ENCODE results near the gene GTF3C1.

Gene GTF3C1

DNA sequence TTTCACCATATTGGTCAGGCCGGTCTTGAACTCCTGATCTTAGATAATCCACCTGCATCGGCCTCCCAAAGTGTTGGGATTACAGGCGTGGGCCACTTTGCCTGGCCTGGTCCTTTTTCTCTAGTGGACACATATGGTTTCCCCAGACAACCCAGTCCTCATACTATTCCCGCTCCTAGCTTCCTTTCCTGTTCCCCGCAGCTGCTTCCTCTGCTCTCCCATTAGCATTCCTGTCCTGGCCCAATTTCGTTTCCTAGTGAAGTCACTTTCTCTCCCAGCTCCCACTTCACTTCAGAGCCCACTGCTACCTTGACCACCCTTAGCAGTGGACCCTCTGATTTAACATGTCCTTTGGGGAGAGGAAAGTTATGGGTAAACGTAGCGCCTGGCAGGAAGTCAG, 11.5 kb upstream of the GTF3C1 start:
- no peak for DNase-seq (ENCODE audit: low read depth in 4 of 4, low spot score in 1 of 4)

DNA sequence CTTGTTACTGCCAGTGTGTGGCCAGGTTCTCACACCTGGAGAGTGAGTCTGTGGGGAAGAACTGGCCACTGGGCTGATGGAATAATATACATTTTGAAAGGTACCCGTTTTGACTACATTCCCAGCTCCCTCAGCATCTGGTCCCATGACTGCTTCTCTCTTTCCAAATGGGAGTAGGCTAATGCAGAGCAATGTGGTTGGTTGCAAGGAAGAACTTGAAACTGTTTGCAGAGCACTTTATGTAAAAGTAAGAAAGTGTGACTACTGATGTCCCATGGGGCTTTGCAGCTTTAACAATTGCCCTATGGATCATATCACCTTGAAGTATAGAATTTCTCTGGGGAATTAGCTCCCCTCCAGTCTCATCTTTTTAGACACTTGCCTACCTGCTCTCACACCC, 9.2 kb upstream of the GTF3C1 start:
- DNase-seq (ENCODE audit: low read depth in 4 of 4, low spot score in 1 of 4) = no peak

DNA sequence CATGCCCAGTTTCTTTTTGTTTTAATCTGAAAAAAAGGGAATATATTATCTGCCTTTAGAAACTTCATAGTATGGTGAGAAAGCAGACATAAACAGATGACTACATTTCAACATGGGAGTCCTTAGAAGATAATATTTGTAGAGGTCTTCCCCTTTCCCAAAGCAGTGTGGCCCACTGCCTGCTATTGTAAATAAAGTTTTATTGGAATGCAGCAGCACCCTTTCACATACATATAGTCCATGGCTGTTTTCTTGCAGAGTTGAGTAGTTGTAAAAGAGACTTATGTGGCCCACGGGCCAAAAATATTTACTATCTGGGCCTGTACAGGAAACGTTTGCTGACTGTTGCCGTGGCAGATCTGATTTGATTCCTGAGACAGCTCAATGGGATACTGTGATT, 8.7 kb upstream of the GTF3C1 start:
- no peak for DNase-seq (ENCODE audit: low read depth in 4 of 4, low spot score in 1 of 4)

- DNase-seq (ENCODE audit: low read depth in 4 of 4, low spot score in 1 of 4) = no peak
Observed at GRCh38 chr16:27556471-27556870, 6.8 kb upstream of the GTF3C1 start.

GRCh38 chr16:27551036-27551435, 1.3 kb upstream of the GTF3C1 start:
- no peak for DNase-seq (ENCODE audit: low read depth in 4 of 4, low spot score in 1 of 4)

DNA sequence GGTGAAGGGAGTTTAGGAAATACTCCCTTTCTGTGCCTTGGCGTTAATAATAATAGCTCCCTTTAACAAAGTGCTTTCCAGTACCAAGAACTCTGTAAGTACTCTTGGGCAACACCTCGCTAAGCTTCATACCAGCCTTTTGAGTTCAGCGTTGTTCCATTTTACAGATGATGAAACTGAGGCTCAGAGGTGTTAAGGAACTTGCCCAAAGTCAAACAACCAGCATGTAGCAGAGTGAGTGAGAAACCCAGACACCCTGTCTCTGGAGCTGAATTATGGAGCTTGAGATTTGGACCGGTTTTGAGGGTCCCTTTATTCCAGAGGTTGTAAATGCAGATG, 838 bp upstream of the GTF3C1 start:
- no peak for DNase-seq (ENCODE audit: low read depth in 4 of 4, low spot score in 1 of 4)

DNA sequence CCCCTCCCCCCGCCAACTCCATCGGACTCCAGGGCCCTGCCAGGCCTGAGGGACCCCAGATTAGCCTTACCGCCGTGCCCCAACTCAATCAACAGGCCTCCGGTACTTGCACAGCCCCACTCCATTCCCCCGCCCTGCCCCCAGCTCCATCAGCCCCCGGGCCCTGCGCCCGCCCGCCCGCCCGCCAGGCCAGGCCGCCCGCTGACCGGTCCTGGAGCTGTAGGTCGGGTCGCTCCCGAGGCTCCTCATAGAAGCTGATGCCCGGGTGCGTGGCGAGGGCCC, 308 bp downstream of the GTF3C1 start:
- no peak for DNase-seq (ENCODE audit: low read depth in 4 of 4, low spot score in 1 of 4)

DNA sequence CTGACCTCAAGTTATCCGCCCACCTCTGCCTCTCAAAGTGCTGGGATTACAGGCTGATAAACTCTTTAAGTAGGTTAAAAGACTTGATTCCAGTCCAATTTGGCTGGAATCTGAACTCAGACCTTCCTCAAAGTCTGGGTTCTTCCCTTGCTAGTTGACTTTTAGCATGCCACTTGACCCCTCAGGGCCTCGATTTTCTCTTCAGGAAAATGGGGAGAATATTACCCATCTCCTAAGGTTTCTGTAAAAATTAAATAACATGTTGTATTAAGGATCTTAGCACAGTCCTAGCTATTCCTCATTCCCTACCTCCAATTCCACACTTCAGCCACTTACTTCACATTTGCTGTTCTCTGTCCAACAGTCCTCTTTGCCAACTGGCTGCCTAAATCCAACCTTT, 1.9 kb downstream of the GTF3C1 start:
- DNase-seq (ENCODE audit: low read depth in 4 of 4, low spot score in 1 of 4) = no peak

DNA sequence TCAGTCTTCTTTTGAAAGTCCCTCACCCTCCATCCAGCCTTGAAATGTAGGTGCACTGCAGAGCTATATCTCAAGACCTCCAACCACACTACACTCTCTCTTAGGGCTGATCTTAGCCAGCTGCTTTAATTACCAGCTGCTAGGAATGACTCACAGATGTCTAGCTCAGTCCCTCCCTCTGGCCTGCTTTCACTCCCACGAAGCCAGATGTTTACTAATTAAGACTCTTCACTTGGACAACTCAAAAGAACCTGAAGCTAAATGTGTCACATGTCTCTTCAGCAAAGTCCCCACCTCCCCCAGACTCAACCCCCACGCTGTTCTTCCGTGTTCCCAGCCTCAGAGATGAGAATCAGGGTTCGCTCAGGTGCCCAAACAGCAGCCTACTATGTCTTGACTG, 2.6 kb downstream of the GTF3C1 start:
- no peak for DNase-seq (ENCODE audit: low read depth in 4 of 4, low spot score in 1 of 4)

DNA sequence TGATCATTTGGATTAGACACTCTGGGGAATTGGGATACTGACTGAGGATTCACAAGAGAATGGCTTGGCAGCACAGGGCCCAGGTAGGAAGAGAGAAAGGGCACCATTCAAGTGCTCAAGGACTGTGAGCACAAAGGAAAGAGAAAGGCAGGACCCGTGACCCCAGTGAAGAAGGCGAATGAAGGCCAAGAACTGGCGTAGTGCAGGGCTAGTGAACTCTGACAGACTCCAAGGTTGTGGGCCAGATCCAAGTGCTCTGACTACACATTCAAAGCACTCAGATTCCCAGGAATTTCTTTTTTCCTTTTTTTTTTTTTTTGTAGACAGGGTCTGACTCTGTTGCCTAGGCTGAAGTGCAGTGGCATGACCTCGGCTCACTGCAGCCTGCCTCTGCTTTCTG, 5.0 kb downstream of the GTF3C1 start:
- no peak for DNase-seq (ENCODE audit: low read depth in 4 of 4, low spot score in 1 of 4)

- DNase-seq (ENCODE audit: low read depth in 4 of 4, low spot score in 1 of 4) = no peak
Observed at GRCh38 chr16:27543801-27544200, 5.9 kb downstream of the GTF3C1 start.

- DNase-seq (ENCODE audit: low read depth in 4 of 4, low spot score in 1 of 4) = no peak
Observed at GRCh38 chr16:27539636-27540035, 10.1 kb downstream of the GTF3C1 start.

DNA sequence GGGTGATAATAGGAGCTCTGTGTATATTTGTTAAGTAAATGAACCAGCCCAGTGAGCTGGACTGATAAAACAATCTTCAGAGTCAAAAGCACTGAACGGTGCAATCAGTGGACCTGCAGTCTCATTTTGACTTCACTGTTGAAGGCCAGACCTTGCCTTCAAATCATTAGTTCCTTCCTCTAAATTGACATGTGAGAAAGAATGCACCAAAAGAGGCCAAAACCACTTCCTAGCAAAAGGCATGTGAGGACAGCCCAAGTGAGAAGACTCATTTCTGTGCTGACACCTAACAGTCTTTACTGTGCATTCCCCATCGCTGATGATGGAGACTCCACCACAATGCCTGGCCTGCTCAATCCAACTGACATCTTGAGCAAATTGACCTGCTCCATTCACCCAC, 10.6 kb downstream of the GTF3C1 start:
- no peak for DNase-seq (ENCODE audit: low read depth in 4 of 4, low spot score in 1 of 4)

DNA sequence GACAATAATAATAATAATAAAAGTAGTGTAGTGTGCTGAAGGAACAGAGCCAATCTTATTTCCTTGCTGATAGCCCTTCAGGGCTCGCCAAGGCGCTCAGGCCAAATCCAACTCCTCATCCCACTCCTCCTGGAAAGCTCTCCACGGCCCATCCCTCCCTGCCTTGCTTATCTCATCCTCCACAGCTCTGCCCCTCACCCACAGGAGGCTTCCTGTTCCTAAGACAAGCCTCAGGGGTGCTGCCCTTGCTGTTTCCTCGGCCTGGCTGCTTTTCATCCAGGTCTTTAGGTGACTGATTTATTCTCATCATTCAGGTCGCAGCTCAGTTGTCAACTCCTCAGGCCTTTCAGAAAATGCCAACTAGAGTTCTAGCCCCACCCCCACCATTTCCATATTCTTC, 11.2 kb downstream of the GTF3C1 start:
- DNase-seq (ENCODE audit: low read depth in 4 of 4, low spot score in 1 of 4) = no peak

- DNase-seq (ENCODE audit: low read depth in 4 of 4, low spot score in 1 of 4) = no peak
Observed at GRCh38 chr16:27534256-27534655, 15.5 kb downstream of the GTF3C1 start.

DNA sequence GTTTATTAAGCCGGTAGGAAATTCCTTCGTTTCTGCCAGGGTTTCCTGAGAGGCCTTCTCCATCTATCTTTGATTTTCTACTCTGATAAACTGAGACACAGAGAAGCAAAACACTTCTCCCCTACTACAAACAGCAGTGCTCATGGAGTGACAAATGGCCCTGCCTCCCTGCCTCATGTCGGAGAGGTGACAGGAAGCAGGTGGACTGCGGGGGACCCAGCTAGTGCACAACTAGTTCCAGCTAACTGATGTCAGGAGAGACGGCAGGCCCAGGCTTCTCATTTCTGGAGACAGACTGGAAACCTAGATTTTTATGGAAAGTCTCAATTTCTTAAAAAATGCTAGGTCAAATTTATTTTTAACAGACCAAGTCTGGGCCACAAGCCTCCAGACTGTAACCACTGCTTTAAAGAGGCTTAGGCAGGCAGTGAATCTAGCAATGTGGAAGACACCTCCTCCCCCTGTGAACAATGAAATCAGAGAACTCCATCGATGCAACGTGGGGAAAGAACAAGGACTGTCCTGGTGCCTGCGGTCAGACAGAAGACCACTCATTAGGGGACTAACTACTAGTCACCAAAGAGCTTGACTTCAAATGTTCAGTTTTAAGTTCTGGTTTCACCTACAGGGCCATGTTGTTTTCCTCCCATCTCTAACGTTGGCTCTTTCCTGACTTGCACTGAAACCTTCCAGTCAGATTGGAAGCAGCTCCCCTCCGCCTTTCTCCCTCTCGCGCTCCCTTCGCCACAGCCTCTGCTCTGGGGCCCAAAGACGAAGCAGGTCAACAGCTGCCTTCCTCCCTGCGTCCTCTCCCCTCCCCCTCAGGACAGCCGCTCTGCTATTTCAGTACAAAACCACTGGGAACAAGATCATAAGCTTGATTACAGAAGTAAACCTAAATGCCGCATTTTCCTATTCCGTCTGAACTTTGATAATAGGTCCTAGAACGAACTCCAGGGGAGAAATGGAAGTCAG, 17.6 kb downstream of the GTF3C1 start:
- no peak for DNase-seq (ENCODE audit: low read depth in 4 of 4, low spot score in 1 of 4)

GRCh38 chr16:27531186-27531585, 18.5 kb downstream of the GTF3C1 start:
- no peak for DNase-seq (ENCODE audit: low read depth in 4 of 4, low spot score in 1 of 4)

DNA sequence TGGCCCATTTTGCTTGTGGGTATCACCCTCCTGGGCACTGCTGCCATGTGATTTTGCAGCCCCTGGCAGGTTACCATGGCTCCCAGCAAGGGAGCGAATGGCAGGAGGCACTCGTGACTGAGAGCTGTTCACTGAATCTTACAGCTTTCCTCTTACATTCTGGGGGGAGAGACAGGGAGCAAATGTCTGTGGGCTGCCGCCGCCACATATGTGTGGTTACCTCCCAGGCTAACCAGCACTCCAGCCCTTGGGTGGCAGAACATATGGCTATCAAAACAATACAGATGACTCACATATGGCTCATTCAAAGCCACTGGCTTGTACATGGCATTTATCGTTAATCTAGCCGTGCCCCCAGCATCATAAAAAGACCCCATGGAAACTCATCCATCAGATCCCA, 19.8 kb downstream of the GTF3C1 start:
- no peak for DNase-seq (ENCODE audit: low read depth in 4 of 4, low spot score in 1 of 4)

GRCh38 chr16:27528294-27528693, 21.4 kb downstream of the GTF3C1 start:
- no peak for DNase-seq (ENCODE audit: low read depth in 4 of 4, low spot score in 1 of 4)

DNA sequence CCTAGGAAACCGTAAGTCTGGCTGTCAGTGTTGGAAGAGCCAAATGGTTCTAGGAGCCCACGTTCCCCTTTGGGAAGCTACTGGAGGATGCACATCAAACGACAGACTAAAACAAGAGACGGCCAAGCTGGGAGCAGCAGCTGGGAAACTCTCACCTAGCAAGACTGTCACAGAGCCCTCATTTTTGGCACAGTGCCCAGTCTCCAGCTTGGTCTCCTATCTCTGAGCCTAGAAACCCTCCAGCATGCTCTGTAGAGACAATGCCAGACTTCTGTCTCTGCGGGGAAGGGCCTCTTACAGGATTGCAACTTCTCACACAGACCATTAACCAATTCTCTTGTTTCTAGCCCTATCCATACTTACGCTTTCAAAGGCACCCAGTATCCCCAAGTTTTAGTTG, 23.5 kb downstream of the GTF3C1 start:
- DNase-seq (ENCODE audit: low read depth in 4 of 4, low spot score in 1 of 4) = no peak

DNA sequence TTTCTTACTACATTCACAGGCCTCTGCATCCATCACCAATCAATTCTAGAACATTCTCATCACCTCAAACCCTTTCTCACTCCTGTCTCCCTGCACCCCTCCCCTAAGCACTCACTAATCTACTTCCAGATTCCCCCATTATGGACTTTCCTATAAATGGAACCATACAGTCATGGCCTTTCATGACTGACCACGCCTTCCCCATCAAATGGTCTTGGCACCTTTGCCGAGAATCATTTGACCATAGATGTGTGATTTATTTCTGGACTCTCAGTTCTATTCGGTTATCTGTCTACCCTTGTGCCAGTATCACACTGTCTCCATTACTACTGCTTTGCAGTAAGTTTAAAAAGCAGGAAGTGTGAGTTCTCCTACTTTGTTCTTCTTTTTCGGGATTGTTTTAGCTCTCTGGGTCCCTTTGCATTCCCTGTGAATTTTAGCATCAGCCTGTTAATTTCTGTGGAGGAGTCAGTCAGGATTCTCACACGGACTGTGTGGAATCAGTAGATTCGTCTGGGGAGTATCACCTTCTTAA, 27.5 kb downstream of the GTF3C1 start:
- DNase-seq (ENCODE audit: low read depth in 4 of 4, low spot score in 1 of 4) = no peak

DNA sequence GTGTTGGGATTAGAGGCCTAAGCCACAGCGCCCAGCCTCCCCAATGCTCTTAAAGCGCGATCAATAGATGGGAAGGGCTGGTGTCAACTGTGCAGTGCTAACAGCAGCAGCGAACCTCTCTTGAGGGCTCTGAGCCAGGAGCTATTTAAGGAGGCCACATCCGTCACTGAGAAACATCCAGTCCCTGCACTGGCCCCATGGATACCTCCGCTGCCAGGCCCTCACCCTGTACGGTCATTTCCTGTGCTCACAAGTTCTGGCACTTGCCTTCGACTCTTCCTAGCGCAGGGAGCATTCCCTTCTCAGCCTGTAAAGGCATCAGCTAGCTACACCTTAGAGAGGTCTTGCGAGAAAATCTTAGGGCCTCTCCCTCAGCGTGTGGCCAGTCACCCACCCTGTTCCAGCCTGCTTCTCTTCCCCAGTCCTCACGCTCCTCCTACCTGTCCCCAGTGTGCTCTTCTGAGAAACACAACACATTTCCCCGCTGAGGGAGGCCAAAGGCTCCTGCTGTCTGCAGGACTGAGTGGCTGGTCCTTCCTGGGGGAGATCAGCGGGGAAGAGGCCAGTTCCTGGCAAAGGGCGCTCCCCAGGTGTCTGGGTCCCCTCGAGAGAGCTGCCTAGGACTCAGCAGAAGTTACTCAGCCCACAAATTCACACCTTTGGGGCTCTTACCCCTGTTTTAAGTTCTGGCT, 28.6 kb downstream of the GTF3C1 start:
- DNase-seq (ENCODE audit: low read depth in 4 of 4, low spot score in 1 of 4) = no peak

DNA sequence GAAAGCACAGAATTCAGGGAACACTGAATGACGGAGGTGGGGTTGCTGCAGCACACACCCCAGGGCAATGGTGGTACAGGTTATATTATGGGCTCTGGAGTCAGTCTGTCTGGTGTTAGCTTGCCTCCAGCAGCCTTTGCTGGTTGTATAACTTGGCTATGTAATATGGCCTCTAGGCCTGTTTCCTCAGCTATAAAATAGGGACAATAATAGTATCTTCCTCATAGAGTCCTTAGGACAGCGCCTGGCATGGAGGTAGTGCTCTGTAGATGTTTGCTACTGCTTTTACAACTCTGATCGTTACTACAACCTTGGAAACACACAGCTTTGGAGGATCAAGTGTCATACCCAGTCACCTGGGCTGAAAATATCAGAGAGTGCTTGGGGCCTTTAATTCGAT, 31.5 kb downstream of the GTF3C1 start:
- DNase-seq (ENCODE audit: low read depth in 4 of 4, low spot score in 1 of 4) = no peak

All from stimulated activated CD4-positive, alpha-beta T cell treated with anti-CD3 and anti-CD28 coated beads, Interleukin-1b, Interleukin-23, amount 100 ng/mL, for 24 hours (primary cell).